Esophagus muscularis mucosa (tissue), 4 donors: ENCODE results near the gene SCAMP3.
"Not testable (repeated sequence)": the region's sequence is repeated elsewhere in the genome, so short reads cannot be mapped to it uniquely, and the experiment has no call there.

Experiments
- EP300 ChIP-seq: sonication (generic); formaldehyde crosslinking; IDR thresholded peaks from one replicate; pipeline ENCODE4 v1.6.1; 2017; ENCODE audit warnings: antibody characterized with exemption
- POLR2A ChIP-seq: fragments of 450-650 bp; IDR thresholded peaks from one replicate; pipeline ENCODE4 v1.6.1; 2017; ENCODE audit warnings: antibody characterized with exemption, moderate library complexity, mild to moderate bottlenecking, low read depth
- POLR2AphosphoS5 ChIP-seq, 2 donors: sonication (generic); formaldehyde crosslinking; IDR thresholded peaks; one replicate each; pipeline ENCODE4 v1.6.1; 2017; ENCODE audit warnings: antibody characterized with exemption in 2 of 2
- TF ChIP-seq, protein P1 (sequence below), 3 experiments: fragments of 200-600 bp in 2 of 3; fragments of 450-650 bp in 1 of 3; sonication (generic) in 2 of 3; IDR thresholded peaks; one replicate each; pipeline ENCODE4 v1.5.1; 2017 to 2019; ENCODE audit warnings: antibody characterized with exemption in 3 of 3, mild to moderate bottlenecking in 2 of 3, moderate library complexity in 1 of 3

GRCh38 chr1:155212051-155212440 lies 50.1 kb downstream of the SCAMP3 start:
- TF ChIP-seq, protein P1, sequence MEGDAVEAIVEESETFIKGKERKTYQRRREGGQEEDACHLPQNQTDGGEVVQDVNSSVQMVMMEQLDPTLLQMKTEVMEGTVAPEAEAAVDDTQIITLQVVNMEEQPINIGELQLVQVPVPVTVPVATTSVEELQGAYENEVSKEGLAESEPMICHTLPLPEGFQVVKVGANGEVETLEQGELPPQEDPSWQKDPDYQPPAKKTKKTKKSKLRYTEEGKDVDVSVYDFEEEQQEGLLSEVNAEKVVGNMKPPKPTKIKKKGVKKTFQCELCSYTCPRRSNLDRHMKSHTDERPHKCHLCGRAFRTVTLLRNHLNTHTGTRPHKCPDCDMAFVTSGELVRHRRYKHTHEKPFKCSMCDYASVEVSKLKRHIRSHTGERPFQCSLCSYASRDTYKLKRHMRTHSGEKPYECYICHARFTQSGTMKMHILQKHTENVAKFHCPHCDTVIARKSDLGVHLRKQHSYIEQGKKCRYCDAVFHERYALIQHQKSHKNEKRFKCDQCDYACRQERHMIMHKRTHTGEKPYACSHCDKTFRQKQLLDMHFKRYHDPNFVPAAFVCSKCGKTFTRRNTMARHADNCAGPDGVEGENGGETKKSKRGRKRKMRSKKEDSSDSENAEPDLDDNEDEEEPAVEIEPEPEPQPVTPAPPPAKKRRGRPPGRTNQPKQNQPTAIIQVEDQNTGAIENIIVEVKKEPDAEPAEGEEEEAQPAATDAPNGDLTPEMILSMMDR (IDR thresholded peaks at IDR 0.05) = not testable (repeated sequence)
- not testable (repeated sequence) for TF ChIP-seq EP300; POLR2A; POLR2AphosphoS5 (IDR thresholded peaks at IDR 0.05)
